Stomach (tissue), 4 donors: ENCODE measurements around the gene CCIN.

Source experiments
- POLR2AphosphoS5 ChIP-seq, 3 donors: sonication (generic); formaldehyde crosslinking; IDR thresholded peaks; one replicate each; pipeline ENCODE4 v1.6.1; 2016; ENCODE audit warnings: antibody characterized with exemption in 3 of 3
- TF ChIP-seq, protein P1 (sequence below), 7 experiments: fragments of 450-650 bp in 4 of 7; fragments of 200-600 bp in 3 of 7; sonication (generic) in 3 of 7; IDR thresholded peaks; one replicate each; pipeline ENCODE4 v1.5.1; 2016 to 2019; ENCODE audit warnings: antibody characterized with exemption in 7 of 7, control low read depth in 2 of 7, mild to moderate bottlenecking in 1 of 7

DNA sequence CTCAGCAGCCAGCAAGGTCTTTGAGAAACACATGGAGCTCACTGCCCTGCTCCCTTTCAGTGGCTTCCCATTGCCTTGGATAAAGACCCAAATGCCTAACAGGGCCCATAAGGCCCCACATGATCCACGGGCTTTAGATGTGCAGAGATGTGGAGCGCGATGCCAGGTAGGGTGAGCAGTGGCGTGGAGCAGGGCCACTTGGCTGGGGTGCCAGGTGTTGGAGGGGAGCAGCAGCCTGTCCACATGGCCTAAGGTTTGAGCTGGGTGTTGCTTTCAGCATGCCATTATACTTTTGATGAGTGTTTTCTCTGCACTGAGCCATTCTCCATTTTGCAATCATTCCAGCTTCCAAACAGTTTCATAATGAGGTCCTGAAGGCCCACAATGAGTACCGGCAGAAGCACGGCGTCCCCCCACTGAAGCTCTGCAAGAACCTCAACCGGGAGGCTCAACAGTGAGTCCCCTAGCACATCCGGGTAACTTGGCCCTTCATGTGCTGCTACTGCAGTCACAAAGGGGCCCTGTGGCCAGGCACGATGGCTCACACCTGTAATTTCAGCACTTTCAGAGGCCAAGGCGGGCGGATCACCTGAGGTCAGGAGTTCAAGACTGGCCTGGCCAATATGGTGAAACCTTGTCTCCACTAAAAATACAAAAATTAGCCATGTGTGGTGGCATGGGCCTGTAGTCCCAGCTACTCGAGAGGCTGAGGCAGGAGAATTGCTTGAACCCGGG, 21.6 kb upstream of the CCIN start:
- TF ChIP-seq, protein P1, sequence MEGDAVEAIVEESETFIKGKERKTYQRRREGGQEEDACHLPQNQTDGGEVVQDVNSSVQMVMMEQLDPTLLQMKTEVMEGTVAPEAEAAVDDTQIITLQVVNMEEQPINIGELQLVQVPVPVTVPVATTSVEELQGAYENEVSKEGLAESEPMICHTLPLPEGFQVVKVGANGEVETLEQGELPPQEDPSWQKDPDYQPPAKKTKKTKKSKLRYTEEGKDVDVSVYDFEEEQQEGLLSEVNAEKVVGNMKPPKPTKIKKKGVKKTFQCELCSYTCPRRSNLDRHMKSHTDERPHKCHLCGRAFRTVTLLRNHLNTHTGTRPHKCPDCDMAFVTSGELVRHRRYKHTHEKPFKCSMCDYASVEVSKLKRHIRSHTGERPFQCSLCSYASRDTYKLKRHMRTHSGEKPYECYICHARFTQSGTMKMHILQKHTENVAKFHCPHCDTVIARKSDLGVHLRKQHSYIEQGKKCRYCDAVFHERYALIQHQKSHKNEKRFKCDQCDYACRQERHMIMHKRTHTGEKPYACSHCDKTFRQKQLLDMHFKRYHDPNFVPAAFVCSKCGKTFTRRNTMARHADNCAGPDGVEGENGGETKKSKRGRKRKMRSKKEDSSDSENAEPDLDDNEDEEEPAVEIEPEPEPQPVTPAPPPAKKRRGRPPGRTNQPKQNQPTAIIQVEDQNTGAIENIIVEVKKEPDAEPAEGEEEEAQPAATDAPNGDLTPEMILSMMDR (IDR thresholded peaks at IDR 0.05): no peak
- TF ChIP-seq POLR2AphosphoS5 (IDR thresholded peaks at IDR 0.05): no peak
